Fibroblast of lung (primary cell): ENCODE measurements around the gene HSPBP1. TPM values are rescaled to one million over a fixed set of nuclear protein-coding genes. Genes with fewer than 3 reads are reported as not detected.

Experiments used
- DNase-seq, 2 donors: peaks; one replicate each; pipeline versions ENCODE4 v3.0.0 to v3.0.0-alpha.2; 2010; ENCODE audit warnings: low read depth in 2 of 2
- H2AFZ ChIP-seq: 2 replicates; pipeline ENCODE4 v1.5.1; 2012; ENCODE audit warnings: low read length, control low read depth, inconsistent platforms
- H3K27ac ChIP-seq: 2 replicates; pipeline ENCODE4 v1.5.1; 2011; ENCODE audit warnings: low read length, control low read depth; ENCODE audit not compliant: insufficient read depth
- H3K27me3 ChIP-seq: 2 replicates; pipeline ENCODE4 v1.5.1; 2011; ENCODE audit warnings: mild to moderate bottlenecking, low read length; ENCODE audit not compliant: control insufficient read depth, insufficient read depth
- H3K36me3 ChIP-seq: 2 replicates; pipeline ENCODE4 v1.5.1; 2011; ENCODE audit warnings: low read length; ENCODE audit not compliant: control insufficient read depth, insufficient read depth
- H3K4me1 ChIP-seq: 2 replicates; pipeline ENCODE4 v1.5.1; 2011; ENCODE audit warnings: low read length; ENCODE audit not compliant: control insufficient read depth, insufficient read depth; ENCODE audit errors: extremely low read depth
- H3K4me2 ChIP-seq: 2 replicates; pipeline ENCODE4 v1.5.1; 2011; ENCODE audit warnings: low read length, control low read depth; ENCODE audit not compliant: insufficient read depth; ENCODE audit errors: extremely low read depth
- H3K4me3 ChIP-seq, 4 experiments: fragments of 200-600 bp in 1 of 4; sonication (generic) in 1 of 4; replicated peaks in 1 of 4; 2 replicates each; pipeline ENCODE4 v1.5.1; 2011 to 2016; ENCODE audit warnings: low read length in 4 of 4, low read depth in 3 of 4, mild to moderate bottlenecking in 3 of 4, control low read depth in 2 of 4, inconsistent platforms in 1 of 4, mixed read lengths in 1 of 4; ENCODE audit not compliant: insufficient read depth in 1 of 4; ENCODE audit errors: control extremely low read depth in 1 of 4
- H3K79me2 ChIP-seq: 2 replicates; pipeline ENCODE4 v1.5.1; 2012; ENCODE audit warnings: mild to moderate bottlenecking, low read length, inconsistent platforms; ENCODE audit not compliant: control insufficient read depth, insufficient read depth
- H3K9ac ChIP-seq: 2 replicates; pipeline ENCODE4 v1.5.1; 2011; ENCODE audit warnings: mild to moderate bottlenecking, low read length, control low read depth; ENCODE audit not compliant: insufficient read depth
- H3K9me3 ChIP-seq: 2 replicates; pipeline ENCODE4 v1.5.1; 2012; ENCODE audit warnings: low read depth, low read length; ENCODE audit not compliant: control insufficient read depth, insufficient read depth
- H4K20me1 ChIP-seq: 2 replicates; pipeline ENCODE4 v1.5.1; 2011; ENCODE audit warnings: low read length; ENCODE audit not compliant: control insufficient read depth, insufficient read depth; ENCODE audit errors: extremely low read depth
- CTCF ChIP-seq, 2 donors: IDR thresholded peaks in 1 of 2; conservative IDR thresholded peaks in 1 of 2; 1 replicate in 1 of 2; 2 replicates in 1 of 2; pipeline ENCODE4 v1.5.1; 2011 to 2012; ENCODE audit warnings: low read length in 2 of 2, control low read depth in 1 of 2, inconsistent platforms in 1 of 2, low read depth in 1 of 2, mild to moderate bottlenecking in 1 of 2
- EZH2 ChIP-seq: IDR thresholded peaks from 2 replicates; pipeline ENCODE4 v1.5.1; 2012; ENCODE audit warnings: low read length, control low read depth, mild to moderate bottlenecking; ENCODE audit errors: missing control alignments
- polyA plus RNA-seq, 2 donors: library from polyadenylated mRNA; depleted of rRNA in 1 of 2; stranded (reverse) in 1 of 2; unstranded in 1 of 2; fragments of >200 nt; gene quantifications; 2 replicates each; pipeline ENCODE4 v1.2.1, GENCODE V29; 2011 to 2012; ENCODE audit warnings: missing spikeins in 1 of 2
- total RNA-seq: library from RNA; depleted of rRNA; stranded (reverse); fragments of >200 nt; gene quantifications from 2 replicates; pipeline ENCODE4 v1.2.1, GENCODE V29; 2014

HSPBP1 gene
- total and polyA plus RNA-seq, 2 donors (not counting 1 experiment from before 2014, with no cell fraction given), result 12.5 to 21.5 TPM

GRCh38 chr19:55228403-55229031 lies 51.4 kb downstream of the HSPBP1 start, which contains the start of gene TMEM86B:
Gene TMEM86B, minus strand, starts transcription at chr19:55228763. Its CDS starts 22 bp downstream, at chr19:55228741.
- Histone ChIP-seq H3K27ac (no peak within 1 kb of the TSS), H2AFZ (no peak within 1 kb of the TSS), H4K20me1 (no peaks in the 10 kb centered on the region), H3K27me3 (no peaks in the 10 kb centered on the region), H3K4me2 (no peak within 1 kb of the TSS), H3K9me3 (no peaks in the 10 kb centered on the region), H3K4me1 (no peaks in the 10 kb centered on the region), H3K36me3 (peaks cover 28% of the 10 kb centered on the region), H3K79me2 (no peaks in the 10 kb centered on the region), H3K4me3 (no peak within 1 kb of the TSS), H3K9ac (no peak within 1 kb of the TSS)
- no peak for TF ChIP-seq EZH2
- TF ChIP-seq CTCF (conservative IDR thresholded peaks at IDR 0.05 in 1 of 2, IDR thresholded peaks at IDR 0.05 in 1 of 2; ENCODE audit: low read depth in 1 of 2, low read length in 2 of 2), result no peak
- no peak for DNase-seq

- Histone ChIP-seq H3K4me1 (no peaks in the 10 kb centered on the region), H2AFZ (no peak overlapping the region), H3K27me3 (no peaks in the 10 kb centered on the region), H4K20me1 (no peaks in the 10 kb centered on the region), H3K9me3 (no peaks in the 10 kb centered on the region), H3K4me3 (no peak overlapping the region), H3K79me2 (no peaks in the 10 kb centered on the region), H3K4me2 (no peak overlapping the region), H3K27ac (no peak overlapping the region), H3K36me3 (peaks cover 28% of the 10 kb centered on the region), H3K9ac (no peak overlapping the region)
- TF ChIP-seq EZH2 (no peak), CTCF (conservative IDR thresholded peaks at IDR 0.05 in 1 of 2, IDR thresholded peaks at IDR 0.05 in 1 of 2; ENCODE audit: low read depth in 1 of 2, low read length in 2 of 2) (no peak)
- DNase-seq, result no peak
These were observed 51.9 kb downstream of the HSPBP1 start for GRCh38 chr19:55228015-55228391.

GRCh38 chr19:55227241-55228014 lies 52.5 kb downstream of the HSPBP1 start:
- H3K4me3 ChIP-seq, result no peak overlapping the region
- no peak overlapping the region for H3K9ac ChIP-seq
- no peaks in the 10 kb centered on the region for H3K27me3 ChIP-seq
- DNase-seq, result no peak
- H3K9me3 ChIP-seq, result no peaks in the 10 kb centered on the region
- no peaks in the 10 kb centered on the region for H3K4me1 ChIP-seq
- H3K27ac ChIP-seq, result no peak overlapping the region
- no peak overlapping the region for H3K4me2 ChIP-seq
- no peak overlapping the region for H2AFZ ChIP-seq
- TF ChIP-seq EZH2 (no peak), CTCF (conservative IDR thresholded peaks at IDR 0.05 in 1 of 2, IDR thresholded peaks at IDR 0.05 in 1 of 2; ENCODE audit: low read depth in 1 of 2, low read length in 2 of 2) (no peak)
- H3K79me2 ChIP-seq, result no peaks in the 10 kb centered on the region
- no peaks in the 10 kb centered on the region for H4K20me1 ChIP-seq
- H3K36me3 ChIP-seq, result peaks cover 26% of the 10 kb centered on the region
